ENCODE measurements around the gene ADIRF.
"Not testable (repeated sequence)": the region's sequence is repeated elsewhere in the genome, so short reads cannot be mapped to it uniquely, and the experiment has no call there.

Gene ADIRF

GRCh38 chr10:87014986-87015716 is 46.9 kb downstream of the ADIRF start:
- H3K27ac ChIP-seq, result not testable (repeated sequence)

- H3K27ac ChIP-seq, result peak overlapping the region; percentile 32; the same call in 1 of the 2 replicates
These were observed 49.8 kb downstream of the ADIRF start for GRCh38 chr10:87018127-87018526.

GRCh38 chr10:87019066-87019465 is 50.8 kb downstream of the ADIRF start:
- H3K27ac ChIP-seq, result not testable (repeated sequence)

GRCh38 chr10:87019504-87019903 is 51.2 kb downstream of the ADIRF start:
- H3K27ac ChIP-seq, result not testable (repeated sequence)

- H3K27ac ChIP-seq, result not testable (repeated sequence)
These were observed 51.8 kb downstream of the ADIRF start, which contains the start of gene FAM25A for GRCh38 chr10:87020056-87020455. Gene FAM25A, plus strand, starts transcription at chr10:87020294. Its CDS starts 31 bp downstream, at chr10:87020325.
